Activated naive CD8-positive, alpha-beta T cell treated with anti-CD3 and anti-CD28 coated beads, Interleukin-2, amount 50 U/mL, for 24 hours (primary cell): ENCODE results near the gene RAPGEF2.

ENCODE experiments used
- ATAC-seq: fragments of 150-1000 bp; cut with Tn5 transposase; one replicate; pipeline ENCODE4 v1.10.0; 2021
- DNase-seq: peaks from one replicate; pipeline ENCODE4 v3.0.0; 2021
- H3K27ac Mint-ChIP-seq: one replicate; pipeline ENCODE4 v1.8.0; 2021; ENCODE audit warnings: mild to moderate bottlenecking, mixed read lengths
- H3K27me3 Mint-ChIP-seq: one replicate; pipeline ENCODE4 v1.8.0; 2021; ENCODE audit warnings: mixed read lengths
- H3K36me3 Mint-ChIP-seq: one replicate; pipeline ENCODE4 v1.8.0; 2021; ENCODE audit warnings: low read depth, mixed read lengths
- H3K4me1 Mint-ChIP-seq: one replicate; pipeline ENCODE4 v1.8.0; 2021; ENCODE audit warnings: mixed read lengths
- H3K4me3 Mint-ChIP-seq: one replicate; pipeline ENCODE4 v1.8.0; 2021; ENCODE audit warnings: mild to moderate bottlenecking, moderate library complexity, mixed read lengths
- H3K9me3 Mint-ChIP-seq: one replicate; pipeline ENCODE4 v1.8.0; 2021; ENCODE audit warnings: mixed read lengths

The RAPGEF2 gene

DNA sequence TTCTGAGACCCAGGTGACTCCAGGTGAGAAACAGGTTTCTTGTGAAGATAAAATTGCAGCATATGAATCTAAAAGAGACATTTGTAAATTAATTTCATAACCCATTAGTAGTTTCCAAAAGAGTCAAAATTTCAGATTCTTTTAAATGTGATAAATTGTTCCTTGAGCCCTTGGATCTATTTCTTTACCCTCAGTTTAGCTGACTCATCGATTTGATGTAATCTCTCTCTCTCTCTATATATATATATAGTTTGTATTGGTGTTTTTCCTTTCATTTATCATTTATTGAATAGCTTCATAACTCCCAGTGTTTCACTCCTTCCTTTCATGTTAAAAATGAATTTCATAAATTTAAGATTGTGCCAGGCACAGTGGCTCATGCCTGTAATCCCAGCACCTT lies 96.9 kb downstream of the RAPGEF2 start:
- DNase-seq (no peak), ATAC-seq (no peak)
- no peaks in the 10 kb centered on the region for H3K36me3 Mint-ChIP-seq
- peaks cover 16% of the 10 kb centered on the region for H3K4me1 Mint-ChIP-seq
- H3K27me3 Mint-ChIP-seq: no peaks in the 10 kb centered on the region
- H3K27ac Mint-ChIP-seq: no peak overlapping the region
- no peak overlapping the region for H3K4me3 Mint-ChIP-seq
- H3K9me3 Mint-ChIP-seq: no peaks in the 10 kb centered on the region

- Mint-ChIP-seq H3K27me3 (no peaks in the 10 kb centered on the region), H3K27ac (no peak overlapping the region), H3K9me3 (no peaks in the 10 kb centered on the region), H3K4me3 (no peak overlapping the region), H3K4me1 (peaks cover 28% of the 10 kb centered on the region), H3K36me3 (no peaks in the 10 kb centered on the region)
- ATAC-seq: no peak
- no peak for DNase-seq
Measured at GRCh38 chr4:159201168-159201567, 98.3 kb downstream of the RAPGEF2 start.

GRCh38 chr4:159204566-159204965 lies 101.7 kb downstream of the RAPGEF2 start:
- Mint-ChIP-seq H3K4me1 (peaks cover 44% of the 10 kb centered on the region), H3K27ac (peak overlapping the region; percentile 15), H3K36me3 (no peaks in the 10 kb centered on the region), H3K27me3 (no peaks in the 10 kb centered on the region), H3K9me3 (no peaks in the 10 kb centered on the region), H3K4me3 (no peak overlapping the region)
- no peak for ATAC-seq
- no peak for DNase-seq

DNA sequence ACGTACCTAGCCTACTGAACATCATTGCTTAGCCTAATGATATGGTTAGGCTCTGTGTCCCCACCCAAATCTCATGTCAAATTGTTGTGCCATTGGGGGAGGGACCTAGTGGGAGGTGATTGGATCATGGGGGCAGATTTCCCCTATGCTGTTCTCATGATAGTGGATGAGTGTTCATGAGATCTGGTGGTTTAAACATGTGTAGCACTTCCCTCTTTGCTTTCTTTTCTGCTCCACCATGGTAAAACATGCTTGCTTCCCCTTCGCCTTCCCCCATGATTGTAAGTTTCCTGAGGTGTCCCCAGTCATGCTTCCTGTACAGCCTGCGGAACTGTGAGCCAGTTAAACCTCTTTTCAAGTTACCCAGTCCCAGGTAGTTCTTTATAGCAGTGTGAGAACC lies 102.6 kb downstream of the RAPGEF2 start:
- Mint-ChIP-seq H3K27me3 (no peaks in the 10 kb centered on the region), H3K4me1 (peaks cover 44% of the 10 kb centered on the region), H3K4me3 (no peak overlapping the region), H3K27ac (peak overlapping the region; percentile 40), H3K36me3 (peaks cover under 1% of the 10 kb centered on the region), H3K9me3 (no peaks in the 10 kb centered on the region)
- ATAC-seq (no peak), DNase-seq (no peak)

DNA sequence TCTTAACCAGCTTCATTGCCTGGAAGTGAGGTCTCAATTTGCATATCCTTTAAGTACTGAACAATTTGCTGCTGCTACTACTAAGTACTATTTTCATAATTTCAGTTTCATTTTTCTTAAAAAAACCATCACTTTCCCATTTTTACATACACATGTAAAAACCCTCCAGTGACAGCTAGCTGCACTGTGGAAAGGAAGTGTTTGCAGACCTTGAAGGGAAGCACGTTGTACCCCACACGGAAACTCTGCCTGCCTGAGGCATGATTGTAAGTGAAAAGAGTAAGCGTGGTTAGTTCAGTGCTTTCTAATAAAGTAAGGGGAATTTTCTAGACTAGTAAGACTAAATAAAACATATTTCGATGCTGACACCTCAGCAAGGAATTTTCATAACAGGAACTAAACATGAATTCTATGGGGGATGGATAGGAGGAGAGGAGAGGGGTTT lies 103.6 kb downstream of the RAPGEF2 start:
- H3K27ac Mint-ChIP-seq: peak overlapping the region; percentile 85
- peak; percentile 98 for ATAC-seq

DNA sequence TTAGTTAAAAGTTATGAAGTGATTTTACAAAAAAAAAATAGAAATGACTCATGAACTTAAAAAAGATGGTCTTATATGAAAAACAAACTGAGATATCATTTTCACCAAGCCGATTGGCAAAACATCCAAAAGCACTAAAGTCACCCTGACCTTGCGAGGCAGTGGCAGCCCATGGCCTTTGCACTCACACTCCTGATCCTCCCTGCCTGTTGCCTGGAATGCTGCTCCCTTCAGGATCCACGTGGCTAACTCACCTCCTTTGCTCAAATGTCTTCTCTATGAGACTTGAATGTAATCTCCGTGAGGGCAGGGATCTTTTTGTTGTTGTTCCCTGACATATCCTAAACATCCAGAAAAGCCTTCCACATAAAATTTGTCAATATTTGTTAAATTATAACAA lies 106.4 kb downstream of the RAPGEF2 start:
- peaks cover 32% of the 10 kb centered on the region for H3K4me1 Mint-ChIP-seq
- no peak overlapping the region for H3K27ac Mint-ChIP-seq
- H3K36me3 Mint-ChIP-seq: peaks cover 8% of the 10 kb centered on the region
- DNase-seq: no peak
- ATAC-seq: no peak
- no peak overlapping the region for H3K4me3 Mint-ChIP-seq
- no peaks in the 10 kb centered on the region for H3K9me3 Mint-ChIP-seq
- H3K27me3 Mint-ChIP-seq: no peaks in the 10 kb centered on the region

More for the DNA sequence above, 103.6 kb downstream of the RAPGEF2 start:
- H3K36me3 Mint-ChIP-seq: peaks cover 4% of the 10 kb centered on the region
- no peaks in the 10 kb centered on the region for H3K9me3 Mint-ChIP-seq
- H3K4me3 Mint-ChIP-seq: peak overlapping the region; percentile 73
- H3K27me3 Mint-ChIP-seq: no peaks in the 10 kb centered on the region
- peaks cover 44% of the 10 kb centered on the region for H3K4me1 Mint-ChIP-seq
- peak; percentile 40 for DNase-seq

GRCh38 chr4:159210975-159211374 lies 108.1 kb downstream of the RAPGEF2 start:
- ATAC-seq: no peak
- H3K4me1 Mint-ChIP-seq: peaks cover 21% of the 10 kb centered on the region
- no peaks in the 10 kb centered on the region for H3K27me3 Mint-ChIP-seq
- no peak for DNase-seq
- H3K36me3 Mint-ChIP-seq: peaks cover 8% of the 10 kb centered on the region
- H3K4me3 Mint-ChIP-seq: no peak overlapping the region
- H3K9me3 Mint-ChIP-seq: no peaks in the 10 kb centered on the region
- H3K27ac Mint-ChIP-seq: no peak overlapping the region

- Mint-ChIP-seq H3K4me1 (peaks cover 6% of the 10 kb centered on the region), H3K4me3 (no peak overlapping the region), H3K36me3 (peaks cover 8% of the 10 kb centered on the region), H3K27ac (no peak overlapping the region), H3K9me3 (no peaks in the 10 kb centered on the region), H3K27me3 (no peaks in the 10 kb centered on the region)
- DNase-seq (no peak), ATAC-seq (no peak)
Measured at GRCh38 chr4:159212675-159213293, 109.9 kb downstream of the RAPGEF2 start.

DNA sequence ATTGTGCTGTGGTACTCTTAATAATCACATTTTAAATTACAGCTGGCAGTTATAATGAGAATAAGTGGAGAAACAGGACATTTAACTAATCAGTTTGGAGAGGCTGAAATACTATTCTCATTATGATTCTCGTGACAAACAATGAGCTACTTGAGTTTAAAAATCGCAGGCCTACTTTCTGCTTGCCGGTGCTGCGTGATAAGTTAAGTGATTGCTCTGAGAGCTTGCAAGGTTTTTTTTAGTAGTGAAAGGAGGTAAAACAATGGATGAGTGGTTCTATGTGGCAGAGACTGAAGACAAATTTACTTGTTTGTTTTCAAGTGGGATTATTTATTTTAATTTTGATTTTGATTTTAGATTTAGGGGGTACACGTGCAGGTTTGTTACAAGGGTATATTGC lies 114.0 kb downstream of the RAPGEF2 start:
- ATAC-seq: no peak
- Mint-ChIP-seq H3K27me3 (no peaks in the 10 kb centered on the region), H3K36me3 (peaks cover 1% of the 10 kb centered on the region), H3K4me3 (no peak overlapping the region), H3K4me1 (no peaks in the 10 kb centered on the region), H3K27ac (no peak overlapping the region), H3K9me3 (no peaks in the 10 kb centered on the region)
- DNase-seq: no peak

DNA sequence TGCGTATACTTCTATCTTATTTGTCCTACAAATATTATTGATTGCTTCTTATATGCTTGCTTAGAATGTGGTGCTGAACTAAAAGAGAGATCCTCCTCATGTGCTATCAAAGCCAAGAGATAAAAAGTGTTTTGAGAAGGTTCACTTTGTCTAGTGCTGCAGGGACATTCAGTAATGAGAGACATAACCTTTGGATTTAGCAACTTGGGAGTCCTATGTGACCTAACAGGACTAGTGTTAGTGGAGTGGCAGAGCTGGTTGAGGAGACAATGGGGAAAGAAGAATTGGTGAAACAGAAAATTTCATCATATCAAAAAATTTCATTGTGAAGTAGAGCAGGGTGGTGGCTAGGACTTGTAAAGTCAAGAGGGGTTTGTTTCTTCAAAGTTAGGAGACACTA lies 117.0 kb downstream of the RAPGEF2 start:
- H3K27me3 Mint-ChIP-seq: no peaks in the 10 kb centered on the region
- no peak overlapping the region for H3K4me3 Mint-ChIP-seq
- DNase-seq: no peak
- ATAC-seq: no peak
- H3K4me1 Mint-ChIP-seq: peaks cover 2% of the 10 kb centered on the region
- H3K9me3 Mint-ChIP-seq: no peaks in the 10 kb centered on the region
- H3K36me3 Mint-ChIP-seq: no peaks in the 10 kb centered on the region
- H3K27ac Mint-ChIP-seq: no peak overlapping the region

GRCh38 chr4:159220353-159220752 lies 117.5 kb downstream of the RAPGEF2 start:
- DNase-seq (no peak), ATAC-seq (no peak)
- no peaks in the 10 kb centered on the region for H3K36me3 Mint-ChIP-seq
- no peaks in the 10 kb centered on the region for H3K9me3 Mint-ChIP-seq
- H3K27ac Mint-ChIP-seq: no peak overlapping the region
- no peak overlapping the region for H3K4me3 Mint-ChIP-seq
- peaks cover 4% of the 10 kb centered on the region for H3K4me1 Mint-ChIP-seq
- H3K27me3 Mint-ChIP-seq: no peaks in the 10 kb centered on the region

DNA sequence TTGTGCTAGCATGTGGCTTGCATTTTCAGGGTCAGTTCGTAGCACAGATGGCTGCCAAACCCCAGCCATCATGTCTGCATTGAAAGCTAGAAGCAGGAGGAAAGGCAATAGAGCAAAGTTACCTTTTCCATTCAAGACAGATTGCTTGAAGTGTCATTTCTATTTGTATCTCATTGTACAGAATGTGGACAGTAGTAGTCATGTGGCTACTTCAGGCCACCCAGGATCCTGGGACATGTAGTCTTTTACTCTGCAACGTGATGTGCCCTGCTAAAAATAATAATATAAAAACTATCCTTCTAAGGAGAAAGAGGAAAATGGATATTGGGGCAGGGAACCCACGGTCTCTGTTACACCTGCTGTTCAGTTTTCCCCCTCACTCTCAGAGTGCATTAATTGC lies 118.4 kb downstream of the RAPGEF2 start:
- no peak overlapping the region for H3K4me3 Mint-ChIP-seq
- H3K36me3 Mint-ChIP-seq: no peaks in the 10 kb centered on the region
- no peak overlapping the region for H3K27ac Mint-ChIP-seq
- ATAC-seq (no peak), DNase-seq (no peak)
- peaks cover 8% of the 10 kb centered on the region for H3K4me1 Mint-ChIP-seq
- no peaks in the 10 kb centered on the region for H3K27me3 Mint-ChIP-seq
- no peaks in the 10 kb centered on the region for H3K9me3 Mint-ChIP-seq

DNA sequence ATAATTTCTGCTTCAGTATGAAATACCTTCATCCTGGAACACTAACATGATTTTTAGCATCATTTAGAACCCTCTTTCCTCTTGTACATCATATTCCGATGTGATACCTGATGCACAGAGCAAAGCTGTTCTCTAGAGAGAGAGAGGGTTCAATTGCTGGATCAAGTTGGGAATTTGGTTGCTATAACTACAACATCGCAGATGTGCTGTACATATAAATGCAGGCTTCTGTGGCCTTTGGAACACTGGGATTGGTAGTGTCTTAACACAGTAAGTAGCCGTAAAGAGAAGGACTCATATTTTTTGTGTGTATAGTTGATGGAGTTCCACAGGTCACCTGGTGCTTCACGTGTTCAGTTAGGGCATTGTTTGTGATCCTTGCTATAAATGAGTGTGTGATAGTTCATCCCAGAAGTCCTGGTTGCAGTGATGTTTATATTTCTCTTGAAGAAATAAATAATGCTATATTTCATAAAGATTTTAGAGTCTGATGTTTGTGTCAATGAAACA lies 119.2 kb downstream of the RAPGEF2 start:
- H3K9me3 Mint-ChIP-seq: no peaks in the 10 kb centered on the region
- H3K27ac Mint-ChIP-seq: no peak overlapping the region
- H3K27me3 Mint-ChIP-seq: no peaks in the 10 kb centered on the region
- no peaks in the 10 kb centered on the region for H3K36me3 Mint-ChIP-seq
- no peak for ATAC-seq
- no peak for DNase-seq
- no peak overlapping the region for H3K4me3 Mint-ChIP-seq
- H3K4me1 Mint-ChIP-seq: peaks cover 8% of the 10 kb centered on the region

GRCh38 chr4:159224408-159224807 lies 121.5 kb downstream of the RAPGEF2 start:
- Mint-ChIP-seq H3K27ac (no peak overlapping the region), H3K9me3 (no peaks in the 10 kb centered on the region), H3K4me1 (peaks cover 8% of the 10 kb centered on the region), H3K36me3 (no peaks in the 10 kb centered on the region), H3K4me3 (no peak overlapping the region), H3K27me3 (no peaks in the 10 kb centered on the region)
- no peak for DNase-seq
- ATAC-seq: no peak

DNA sequence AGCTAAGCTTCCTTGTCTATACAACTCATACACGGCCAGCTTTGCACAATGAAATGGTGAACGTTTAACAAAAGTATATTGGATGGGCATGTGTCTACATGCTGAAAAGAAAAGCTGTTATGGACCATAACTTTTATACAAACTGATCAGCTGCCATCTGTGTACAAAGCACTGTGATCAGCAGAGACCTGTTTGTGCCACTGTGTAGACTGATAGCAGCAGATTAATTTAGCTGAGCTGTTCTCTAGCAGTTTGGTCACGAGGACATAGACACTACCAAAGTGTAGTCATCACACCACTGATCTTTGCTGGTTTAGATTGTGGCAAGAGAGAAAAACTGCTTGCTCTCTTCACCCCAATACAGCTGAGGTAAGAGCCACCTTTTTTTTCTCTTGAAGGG lies 124.5 kb downstream of the RAPGEF2 start:
- Mint-ChIP-seq H3K4me1 (peaks cover 10% of the 10 kb centered on the region), H3K27me3 (no peaks in the 10 kb centered on the region), H3K9me3 (peaks cover 5% of the 10 kb centered on the region), H3K36me3 (no peaks in the 10 kb centered on the region), H3K27ac (no peak overlapping the region), H3K4me3 (no peak overlapping the region)
- no peak for DNase-seq
- no peak for ATAC-seq

GRCh38 chr4:159227984-159228383 lies 125.1 kb downstream of the RAPGEF2 start:
- ATAC-seq: no peak
- peaks cover 5% of the 10 kb centered on the region for H3K9me3 Mint-ChIP-seq
- no peaks in the 10 kb centered on the region for H3K27me3 Mint-ChIP-seq
- H3K4me3 Mint-ChIP-seq: no peak overlapping the region
- no peaks in the 10 kb centered on the region for H3K36me3 Mint-ChIP-seq
- DNase-seq: no peak
- H3K4me1 Mint-ChIP-seq: peaks cover 15% of the 10 kb centered on the region
- no peak overlapping the region for H3K27ac Mint-ChIP-seq
